GM19467 (cell line): ENCODE measurements around the gene RFNG.
A peak's percentile ranks its signal among the peaks of the same experiment; 100 is the strongest.

Experiments
- ATAC-seq: cut with Tn5 transposase; IDR thresholded peaks from one replicate; pipeline ENCODE4 v1.9.1; 2021; ENCODE audit warnings: mild to moderate bottlenecking, moderate library complexity; ENCODE audit not compliant: unreplicated experiment

The RFNG gene

DNA sequence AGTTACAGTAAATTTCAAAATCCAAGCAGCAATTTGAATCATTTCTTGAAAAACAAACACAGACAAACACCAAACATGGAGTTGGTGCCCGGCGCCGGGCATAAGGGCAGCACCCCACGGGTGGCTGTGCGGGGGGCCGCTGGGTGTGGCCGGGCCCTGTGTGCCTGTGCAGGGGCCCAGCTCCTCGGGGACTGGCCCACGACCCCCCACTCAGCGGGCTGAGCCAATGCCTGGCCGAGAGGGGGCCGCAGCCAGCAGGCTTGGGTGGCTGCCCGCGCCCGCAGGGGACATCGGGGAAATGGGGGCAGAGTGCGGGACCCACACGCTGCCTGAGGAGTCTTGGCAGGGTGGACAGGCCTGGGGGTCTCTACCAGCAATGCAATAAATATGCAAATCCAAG lies 26.8 kb upstream of the RFNG start:
- ATAC-seq = no peak

- ATAC-seq = no peak
These were observed 26.2 kb upstream of the RFNG start for GRCh38 chr17:82077617-82078358.

DNA sequence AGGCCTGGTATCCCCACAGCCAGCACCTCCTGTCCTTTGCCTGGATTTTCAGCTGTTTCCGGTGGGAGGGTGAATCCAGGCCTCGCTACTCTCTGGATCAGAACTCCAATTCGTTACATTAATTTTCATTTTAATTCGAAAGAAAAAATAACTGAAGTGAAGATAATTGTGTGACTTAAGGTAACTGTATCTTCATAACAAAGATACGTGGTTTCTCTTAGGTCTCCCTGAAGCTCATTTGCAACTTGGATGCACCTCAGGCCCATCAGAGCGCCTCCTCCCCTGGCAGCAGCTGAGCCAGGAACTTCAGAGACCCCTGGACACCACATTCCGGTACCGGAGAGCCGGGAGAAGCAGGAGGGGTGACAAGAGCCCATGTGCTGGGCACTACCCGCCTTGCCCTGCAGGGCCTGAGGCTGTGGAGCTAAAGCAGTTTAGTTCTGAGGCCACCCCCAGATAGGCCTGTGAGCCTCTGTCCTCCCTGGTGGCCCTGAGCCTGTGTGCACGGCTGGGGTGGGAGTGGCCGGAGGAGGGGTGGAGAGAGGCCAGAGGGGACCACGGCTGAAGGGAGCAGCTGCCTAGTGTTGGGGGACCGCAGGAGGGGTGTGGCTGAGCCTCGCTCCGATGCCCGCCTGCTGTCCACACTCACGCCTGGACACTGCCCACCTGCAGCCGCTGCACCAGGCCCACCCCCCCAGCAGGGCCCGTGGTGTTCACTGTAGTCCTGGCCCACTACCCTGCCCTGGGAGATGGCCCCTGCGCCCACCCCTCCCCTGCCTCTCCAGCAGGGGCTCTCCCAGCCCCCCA lies 25.4 kb upstream of the RFNG start:
- no peak for ATAC-seq

GRCh38 chr17:82076018-82076784 lies 24.6 kb upstream of the RFNG start:
- no peak for ATAC-seq

DNA sequence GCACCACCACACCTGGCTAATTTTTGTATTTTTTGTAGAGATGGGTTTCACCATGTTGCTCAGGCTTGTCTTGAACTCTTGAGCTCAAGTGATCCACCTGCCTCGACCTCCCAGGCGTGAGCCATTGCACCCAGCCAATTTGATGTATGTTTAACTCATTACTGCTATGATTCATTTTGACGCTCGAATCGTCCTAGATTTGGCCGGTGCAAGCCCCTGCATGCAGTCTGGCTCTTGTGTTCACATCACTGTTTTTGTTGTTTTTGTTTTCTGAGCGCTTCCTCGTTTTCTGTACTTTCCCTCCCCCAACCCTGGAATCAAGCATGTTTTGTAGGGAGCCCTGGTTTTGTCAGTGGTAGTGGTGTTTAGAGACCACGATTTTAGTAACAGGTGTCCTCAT lies 21.8 kb upstream of the RFNG start:
- ATAC-seq = no peak

- no peak for ATAC-seq
These were observed 21.2 kb upstream of the RFNG start for GRCh38 chr17:82072827-82073226.

GRCh38 chr17:82070611-82071010 lies 19.0 kb upstream of the RFNG start:
- no peak for ATAC-seq

DNA sequence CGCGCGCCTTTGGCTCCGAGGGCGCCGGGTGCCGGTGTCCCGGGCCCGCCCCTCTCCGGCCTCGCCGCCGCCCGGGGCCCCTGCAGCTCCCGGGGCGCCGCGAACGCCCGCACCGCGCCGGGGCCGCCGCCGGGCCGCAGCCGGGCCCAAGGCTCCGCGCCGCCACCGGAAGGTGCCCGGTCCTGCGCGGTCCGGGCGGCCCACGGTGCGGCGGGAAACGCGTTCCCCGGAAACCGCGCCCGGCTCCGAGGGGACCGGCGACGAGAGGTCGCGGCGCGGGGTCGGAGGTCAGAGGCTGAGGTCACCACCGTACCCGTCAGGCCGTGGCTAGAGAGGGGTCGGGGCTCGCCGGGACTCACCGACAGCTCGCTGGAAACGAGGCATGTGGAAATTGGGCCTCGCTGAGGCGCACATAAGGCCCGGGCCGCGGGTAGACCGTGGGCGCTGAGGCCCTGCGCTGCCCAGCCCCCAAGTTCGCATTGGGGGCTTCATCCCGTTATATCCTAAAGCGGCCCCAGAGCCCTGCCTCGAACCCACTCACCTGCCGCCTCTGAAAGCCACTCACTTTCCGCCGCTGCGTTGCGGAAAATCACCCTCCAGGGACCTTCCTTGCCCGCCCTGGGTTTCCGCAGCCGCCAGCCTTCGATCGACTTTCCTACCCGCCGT lies 14.2 kb upstream of the RFNG start, which contains the start of gene DUS1L:
TSS of gene DUS1L (minus strand) at position 167 of the 666 bp plus-strand sequence. CDS start 745 bp downstream, outside the sequence.
- ATAC-seq = peak; percentile 51

GRCh38 chr17:82065193-82065637 lies 13.6 kb upstream of the RFNG start:
- peak; percentile 17 for ATAC-seq

DNA sequence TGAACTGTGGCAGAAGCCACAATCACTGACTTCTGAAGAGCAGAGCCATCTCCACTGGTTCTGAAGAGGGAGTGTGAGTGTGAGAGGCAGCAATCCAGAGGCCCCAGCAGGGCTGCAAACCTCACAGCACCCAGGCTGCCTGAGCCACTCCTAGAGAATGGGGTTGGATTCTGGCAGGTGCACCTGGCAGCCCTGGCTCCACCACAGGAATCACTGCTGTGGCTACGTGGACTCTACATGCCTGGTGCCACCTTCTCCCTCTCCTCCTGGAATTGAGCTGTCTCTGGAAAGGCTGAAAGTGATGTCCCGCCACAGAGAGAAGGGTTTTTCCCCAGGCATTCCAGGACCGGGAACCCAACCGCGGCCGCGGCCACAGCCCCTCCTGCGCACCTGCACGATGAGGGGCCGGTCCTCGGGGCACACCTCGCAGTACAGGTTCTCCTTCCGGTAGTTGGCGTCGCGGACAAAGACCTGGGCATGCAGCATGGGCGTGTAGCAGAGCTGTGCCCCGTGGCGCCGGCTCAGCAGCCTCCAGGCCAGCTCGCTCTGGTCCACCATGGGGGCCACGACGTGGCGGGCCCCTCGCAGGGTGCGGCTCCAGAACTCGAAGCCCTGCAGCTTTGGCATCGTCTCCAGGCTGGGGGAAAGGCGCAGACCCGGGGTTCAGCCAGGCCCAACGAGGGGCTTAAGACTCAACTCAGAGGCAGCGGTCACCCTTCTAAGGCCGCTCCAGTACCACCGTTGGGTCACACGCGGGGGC lies 13.0 kb upstream of the RFNG start:
- no peak for ATAC-seq

GRCh38 chr17:82063424-82064415 lies 12.1 kb upstream of the RFNG start:
- ATAC-seq = no peak

DNA sequence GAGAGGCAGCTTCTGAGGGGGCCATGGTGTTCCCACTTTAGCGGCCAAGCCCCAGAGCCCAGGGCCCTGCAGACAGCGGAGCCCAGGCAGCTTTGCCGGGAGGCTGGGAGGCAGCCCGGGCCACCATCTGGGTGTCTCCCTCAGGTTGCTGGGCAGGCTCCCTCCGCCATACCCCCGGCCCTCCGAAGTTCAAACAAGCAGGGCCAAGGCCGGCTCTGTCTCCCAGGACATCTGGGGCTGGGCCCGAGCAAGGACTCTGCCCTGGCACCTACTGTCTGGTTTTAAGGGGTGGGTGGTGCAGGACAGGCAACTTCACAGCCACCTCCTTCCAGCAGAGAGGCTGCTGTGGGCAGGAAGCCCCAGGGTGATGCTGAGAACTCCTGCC lies 11.4 kb upstream of the RFNG start:
- no peak for ATAC-seq

DNA sequence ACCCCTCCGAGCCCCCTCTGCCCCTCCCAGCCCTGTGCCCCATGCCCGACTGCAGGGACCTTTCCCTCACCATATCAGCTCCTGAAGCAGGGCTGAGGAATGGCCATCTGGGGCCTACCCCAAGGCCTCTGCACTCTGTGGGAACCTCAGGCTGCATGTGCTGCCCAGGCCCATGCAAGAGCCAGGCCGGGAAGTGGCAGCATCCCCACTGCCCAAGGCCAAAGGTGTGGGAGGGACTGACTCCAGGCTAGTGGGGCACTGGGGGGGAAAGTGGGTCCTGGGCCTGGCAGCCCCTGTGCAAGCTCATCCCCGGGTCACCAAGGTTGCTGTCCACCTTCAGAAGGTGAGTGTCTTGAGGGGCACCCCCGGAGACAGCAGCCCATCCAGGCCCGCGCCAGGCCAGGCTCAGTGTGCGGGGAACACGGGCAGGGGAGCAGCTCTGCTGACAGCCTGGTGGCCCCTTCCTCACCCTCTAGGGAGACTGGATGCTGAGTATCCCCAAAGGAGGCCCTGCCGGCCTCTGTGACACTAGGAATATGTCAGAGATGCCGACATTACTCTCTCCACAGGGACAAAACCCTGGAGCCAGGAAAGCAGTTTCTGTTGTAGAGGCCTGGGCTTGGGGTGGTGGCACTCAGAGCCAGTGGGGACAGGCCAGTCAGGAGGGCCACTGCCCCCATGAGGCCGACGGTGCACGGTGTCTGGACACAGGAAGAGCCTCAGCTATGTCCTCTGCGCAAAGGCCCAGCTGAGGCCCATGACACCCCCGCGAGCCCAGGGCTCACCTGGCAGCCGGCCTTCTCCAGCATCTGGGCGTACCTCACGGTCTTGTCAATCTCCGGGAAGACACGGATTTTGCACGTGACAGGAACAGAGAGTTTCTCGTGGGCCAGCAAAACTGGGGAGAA lies 10.7 kb upstream of the RFNG start:
- ATAC-seq = no peak

DNA sequence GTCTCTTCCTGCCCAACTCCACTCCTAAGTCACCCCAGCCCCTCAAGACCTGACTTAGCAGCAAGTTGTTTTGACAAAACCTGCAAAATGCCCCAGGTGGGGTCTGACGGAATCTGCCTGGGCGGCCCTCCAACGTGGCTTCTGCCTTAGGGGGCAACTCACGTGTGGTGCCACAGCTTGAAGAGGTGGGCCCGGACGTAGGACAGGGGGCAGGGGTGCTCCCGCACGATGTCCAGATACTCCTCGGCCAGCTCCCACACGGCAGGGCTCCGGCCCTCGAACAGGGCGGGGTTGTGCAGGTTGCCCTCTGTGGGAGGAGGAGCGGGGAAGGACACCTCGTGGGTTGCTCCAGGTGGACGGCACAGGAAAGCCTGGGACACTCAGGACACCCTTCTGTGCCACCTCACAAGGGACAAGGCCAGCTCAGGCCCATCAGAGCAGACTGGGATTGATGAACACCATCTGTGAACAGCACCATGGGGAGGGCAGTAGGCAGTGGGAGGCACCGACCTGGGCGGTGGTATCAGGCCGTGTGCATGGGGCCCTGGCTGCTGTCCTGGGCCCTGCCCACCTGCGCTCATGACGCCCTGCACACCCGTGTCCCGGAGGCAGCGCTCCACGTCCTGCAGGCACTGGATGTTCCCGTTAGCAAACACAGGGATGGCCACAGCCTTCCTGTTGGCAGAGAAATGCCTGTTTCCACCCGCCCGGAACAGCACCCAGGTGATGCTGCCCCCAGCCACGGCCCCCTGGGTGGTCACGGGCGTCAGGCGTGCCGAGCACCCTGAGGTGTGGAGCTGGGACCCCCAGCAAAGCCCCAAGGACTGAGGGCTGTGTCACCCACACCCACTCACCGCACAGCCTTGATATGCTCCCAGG lies 9.7 kb upstream of the RFNG start:
- no peak for ATAC-seq

DNA sequence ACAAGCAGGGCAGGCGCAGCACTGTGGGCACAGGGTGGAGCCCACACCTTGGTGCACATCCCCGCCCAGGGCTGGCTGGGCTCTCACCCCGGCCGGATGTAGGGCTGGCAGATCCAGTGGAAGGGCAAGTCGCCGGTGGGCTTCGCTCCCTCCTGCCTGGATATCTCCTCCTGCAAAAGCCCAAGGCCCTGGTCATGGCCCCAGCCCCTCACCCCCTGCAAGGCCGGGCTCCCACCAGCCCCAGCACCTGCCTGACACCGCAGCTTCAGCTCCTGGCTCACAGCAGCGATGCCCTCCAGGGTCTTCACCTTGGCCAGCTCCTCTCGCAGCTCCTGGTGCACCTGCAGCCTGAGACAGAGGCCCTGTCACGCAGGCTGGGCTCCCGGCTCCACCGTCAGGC lies 9.0 kb upstream of the RFNG start:
- no peak for ATAC-seq

- ATAC-seq = no peak
These were observed 8.4 kb upstream of the RFNG start for GRCh38 chr17:82060001-82060380.
